ENCODE results near the gene SSTR4. TPM values are rescaled to one million over a fixed set of nuclear protein-coding genes. Genes with fewer than 3 reads are reported as not detected.

Gene SSTR4
- total RNA-seq, 1 donor = not detected

- DNase-seq (ENCODE audit: low read depth in 2 of 3, low spot score in 2 of 3) = no peak
These were observed 28.1 kb downstream of the SSTR4 start for GRCh38 chr20:23063168-23063567.

- DNase-seq (ENCODE audit: low read depth in 2 of 3, low spot score in 2 of 3) = no peak
These were observed 28.5 kb downstream of the SSTR4 start for GRCh38 chr20:23063581-23063980.

- no peak for DNase-seq (ENCODE audit: low read depth in 2 of 3, low spot score in 2 of 3)
These were observed 30.4 kb downstream of the SSTR4 start for GRCh38 chr20:23065266-23066201.

GRCh38 chr20:23066772-23067171 lies 31.7 kb downstream of the SSTR4 start:
- DNase-seq (ENCODE audit: low read depth in 2 of 3, low spot score in 2 of 3) = no peak

- DNase-seq (ENCODE audit: low read depth in 2 of 3, low spot score in 2 of 3) = no peak
These were observed 33.2 kb downstream of the SSTR4 start for GRCh38 chr20:23068283-23068682.

- DNase-seq (ENCODE audit: low read depth in 2 of 3, low spot score in 2 of 3) = no peak
These were observed 34.0 kb downstream of the SSTR4 start for GRCh38 chr20:23069108-23069507.

- no peak for DNase-seq (ENCODE audit: low read depth in 2 of 3, low spot score in 2 of 3)
These were observed 36.3 kb downstream of the SSTR4 start for GRCh38 chr20:23071398-23071797.

GRCh38 chr20:23071996-23072395 lies 36.9 kb downstream of the SSTR4 start:
- no peak for DNase-seq (ENCODE audit: low read depth in 2 of 3, low spot score in 2 of 3)

GRCh38 chr20:23072892-23073586 lies 37.9 kb downstream of the SSTR4 start:
- DNase-seq (ENCODE audit: low read depth in 2 of 3, low spot score in 2 of 3) = no peak

GRCh38 chr20:23074052-23074451 lies 38.9 kb downstream of the SSTR4 start:
- no peak for DNase-seq (ENCODE audit: low read depth in 2 of 3, low spot score in 2 of 3)

- DNase-seq (ENCODE audit: low read depth in 2 of 3, low spot score in 2 of 3) = no peak
These were observed 42.2 kb downstream of the SSTR4 start for GRCh38 chr20:23077277-23077676.

GRCh38 chr20:23078351-23079015 lies 43.4 kb downstream of the SSTR4 start:
- DNase-seq (ENCODE audit: low read depth in 2 of 3, low spot score in 2 of 3) = no peak

- DNase-seq (ENCODE audit: low read depth in 2 of 3, low spot score in 2 of 3) = no peak
These were observed 43.9 kb downstream of the SSTR4 start for GRCh38 chr20:23079016-23079351.

GRCh38 chr20:23079926-23080325 lies 44.8 kb downstream of the SSTR4 start:
- DNase-seq (ENCODE audit: low read depth in 2 of 3, low spot score in 2 of 3) = no peak

- no peak for DNase-seq (ENCODE audit: low read depth in 2 of 3, low spot score in 2 of 3)
These were observed 45.4 kb downstream of the SSTR4 start for GRCh38 chr20:23080521-23080920.

GRCh38 chr20:23081263-23081819 lies 46.2 kb downstream of the SSTR4 start:
- DNase-seq (ENCODE audit: low read depth in 2 of 3, low spot score in 2 of 3) = no peak

GRCh38 chr20:23082846-23083552 lies 47.9 kb downstream of the SSTR4 start:
- DNase-seq (ENCODE audit: low read depth in 2 of 3, low spot score in 2 of 3) = no peak

- DNase-seq (ENCODE audit: low read depth in 2 of 3, low spot score in 2 of 3) = no peak
These were observed 48.6 kb downstream of the SSTR4 start for GRCh38 chr20:23083553-23084220.

- DNase-seq (ENCODE audit: low read depth in 2 of 3, low spot score in 2 of 3) = no peak
These were observed 49.3 kb downstream of the SSTR4 start for GRCh38 chr20:23084282-23084844.
